NCI-H524 treated with DMSO at 0.1 percent for 48 hours (cell line): ENCODE results near the gene AQP6.

Experiments
- DNase-seq: peaks from one replicate; lab custom pipeline; 2025; lab: John Stamatoyannopoulos, UW

AQP6 gene, protein sequence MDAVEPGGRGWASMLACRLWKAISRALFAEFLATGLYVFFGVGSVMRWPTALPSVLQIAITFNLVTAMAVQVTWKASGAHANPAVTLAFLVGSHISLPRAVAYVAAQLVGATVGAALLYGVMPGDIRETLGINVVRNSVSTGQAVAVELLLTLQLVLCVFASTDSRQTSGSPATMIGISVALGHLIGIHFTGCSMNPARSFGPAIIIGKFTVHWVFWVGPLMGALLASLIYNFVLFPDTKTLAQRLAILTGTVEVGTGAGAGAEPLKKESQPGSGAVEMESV

GRCh38 chr12:49972641-49973360 is at the start of gene AQP6:
Gene AQP6 (plus strand): TSS chr12:49972947. CDS start chr12:49973174, 227 bp downstream.
- DNase-seq: no peak

DNA sequence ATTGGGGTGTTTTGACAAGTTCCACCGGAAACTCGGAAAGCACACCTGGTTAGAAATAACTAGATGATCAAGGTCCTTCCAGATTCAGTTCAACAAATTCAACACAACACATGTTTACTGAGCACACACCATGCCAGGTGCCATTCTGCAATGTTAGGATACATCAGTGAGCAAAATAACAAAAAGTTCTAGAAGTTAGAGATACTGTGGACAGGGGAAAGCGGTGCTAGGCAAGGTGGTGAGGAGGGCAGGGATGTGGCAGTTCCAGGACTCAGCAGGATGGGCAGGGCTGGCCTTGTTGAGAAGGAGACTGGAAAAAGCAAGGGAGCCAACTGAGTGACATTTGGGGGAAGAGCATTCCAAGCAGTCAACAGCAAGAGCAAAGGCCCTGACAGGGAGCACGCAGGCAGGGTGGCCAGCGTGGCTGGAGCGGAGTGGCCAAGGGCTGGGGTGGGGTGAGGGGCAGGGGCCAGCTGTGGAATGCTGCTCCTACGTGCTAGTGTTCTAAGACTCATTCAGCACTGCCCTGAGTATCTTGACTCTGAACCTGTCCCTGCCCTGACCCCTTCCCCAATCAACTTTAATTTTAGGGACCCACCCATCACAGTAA is 49.6 kb upstream of the AQP6 start:
- no peak for DNase-seq

- no peak for DNase-seq
Observed at GRCh38 chr12:49923880-49924556, 48.7 kb upstream of the AQP6 start.

DNA sequence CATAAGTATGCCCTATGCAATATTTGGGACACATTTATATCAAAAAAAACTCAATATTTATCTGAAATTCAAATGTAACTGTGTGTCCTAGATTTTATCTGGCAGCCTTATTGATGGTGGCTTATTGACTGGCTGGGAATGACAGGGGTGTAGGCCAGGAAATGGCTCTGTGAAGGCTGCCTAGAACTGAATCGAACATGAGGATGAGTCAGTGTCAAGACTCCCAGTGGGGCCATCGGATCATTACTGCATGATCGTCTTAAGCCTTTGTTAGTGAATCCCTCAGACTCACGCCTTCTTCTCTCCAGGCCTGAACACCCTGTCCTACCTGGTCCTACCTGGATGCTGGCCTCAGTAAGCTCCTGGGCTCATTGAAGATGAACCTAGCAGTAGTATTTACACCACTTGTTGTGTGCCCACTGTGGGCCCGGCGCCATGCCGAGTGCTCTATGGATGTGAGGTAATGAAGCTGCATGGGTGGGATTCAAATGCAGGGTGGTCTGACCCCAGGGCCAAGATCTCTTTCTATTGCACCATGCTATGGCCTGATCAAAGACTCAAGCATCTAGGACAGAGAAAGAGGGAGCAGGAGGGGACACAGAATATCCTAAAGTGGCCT is 48.0 kb upstream of the AQP6 start:
- no peak for DNase-seq

DNA sequence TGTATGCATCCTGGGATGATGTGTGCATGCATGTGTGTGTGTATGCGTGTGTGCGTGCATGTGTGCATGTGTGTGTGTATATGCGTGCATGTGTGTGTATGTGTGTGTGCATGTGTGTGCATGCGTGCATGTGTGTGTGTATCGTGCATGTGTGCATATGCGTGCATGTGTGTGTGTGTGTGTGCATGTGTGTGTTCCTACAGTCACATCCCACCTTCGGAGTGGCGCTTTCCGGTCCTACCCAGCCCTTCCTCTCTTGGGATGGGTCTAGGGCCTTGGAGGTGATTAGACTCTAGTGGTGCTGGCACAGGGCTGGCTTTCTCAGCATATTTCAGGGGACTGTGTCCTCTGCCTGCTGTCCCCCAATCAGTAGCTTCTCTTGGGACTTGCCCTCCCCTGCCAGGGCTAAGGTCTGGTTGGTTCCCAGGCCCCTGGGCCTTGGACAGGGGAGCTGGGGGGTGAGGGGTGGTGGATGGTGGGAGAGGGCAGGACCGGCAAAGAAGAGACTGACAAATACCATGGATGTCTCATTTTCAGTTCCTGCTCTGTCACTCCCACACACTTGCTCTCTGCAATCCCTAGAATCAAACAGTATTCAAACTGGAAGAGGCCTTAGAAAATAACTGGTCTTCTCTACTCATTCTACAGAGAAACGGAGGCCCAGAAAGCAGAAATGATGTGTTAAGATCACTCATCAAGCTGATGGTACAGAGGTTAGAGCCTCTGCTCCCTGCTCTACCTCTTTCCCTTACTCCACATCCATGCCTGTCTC is 47.1 kb upstream of the AQP6 start:
- no peak for DNase-seq

GRCh38 chr12:49928471-49928870 is 44.3 kb upstream of the AQP6 start:
- DNase-seq: no peak

DNA sequence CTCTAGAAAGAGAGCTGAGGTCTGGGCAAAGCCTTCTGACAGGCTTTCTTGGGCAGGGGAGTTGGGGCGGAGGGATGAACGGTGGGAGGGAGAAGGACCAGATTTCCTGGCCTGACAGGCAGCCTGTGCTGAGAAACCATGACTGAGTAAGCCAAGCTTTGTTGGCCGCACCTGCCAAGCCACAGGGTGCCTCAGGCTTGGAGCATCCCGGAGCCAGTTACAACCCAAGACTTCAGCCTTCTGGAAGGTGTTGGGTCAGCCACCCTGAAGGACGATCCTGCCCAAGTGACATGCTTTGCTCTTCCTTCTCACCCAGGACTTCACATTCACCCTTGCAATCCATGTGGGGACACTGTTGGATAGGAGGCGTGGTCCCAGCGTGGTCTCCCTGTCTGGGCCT is 43.2 kb upstream of the AQP6 start:
- DNase-seq: no peak

DNA sequence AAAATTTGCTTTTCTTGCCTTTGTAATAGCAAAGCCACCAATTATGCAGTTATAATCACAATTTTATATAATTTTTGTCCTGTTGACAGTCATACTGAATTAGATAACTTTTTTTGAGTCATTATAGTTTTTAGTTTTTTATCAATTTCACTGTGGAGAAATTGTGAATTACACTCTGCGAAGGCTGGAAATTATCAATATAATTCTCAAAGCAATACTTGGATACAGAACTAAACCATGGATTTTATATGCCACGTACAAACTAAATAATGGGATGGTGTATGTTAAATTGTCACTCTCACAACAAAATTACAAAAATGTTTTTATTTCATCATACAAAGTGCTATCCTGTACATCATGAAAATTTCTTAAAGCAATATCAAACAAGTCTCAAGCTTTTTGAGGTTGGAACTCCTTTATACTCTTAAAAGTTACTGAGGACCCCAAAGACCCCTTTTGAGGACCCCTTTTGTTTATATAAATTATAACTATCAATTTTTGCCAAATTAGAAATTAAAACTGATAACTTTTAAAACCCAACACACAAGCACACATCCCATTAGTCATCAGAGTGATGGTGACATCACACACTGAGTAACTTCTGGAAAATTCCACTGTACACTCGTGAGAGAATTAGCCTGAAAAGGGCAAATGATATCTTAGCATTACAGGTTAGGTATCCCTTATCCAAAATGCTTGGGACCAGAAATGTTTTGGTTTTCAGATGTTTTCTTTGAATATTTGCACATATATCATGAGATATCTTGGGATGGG is 42.0 kb upstream of the AQP6 start:
- no peak for DNase-seq

GRCh38 chr12:49932023-49932422 is 40.7 kb upstream of the AQP6 start:
- no peak for DNase-seq

DNA sequence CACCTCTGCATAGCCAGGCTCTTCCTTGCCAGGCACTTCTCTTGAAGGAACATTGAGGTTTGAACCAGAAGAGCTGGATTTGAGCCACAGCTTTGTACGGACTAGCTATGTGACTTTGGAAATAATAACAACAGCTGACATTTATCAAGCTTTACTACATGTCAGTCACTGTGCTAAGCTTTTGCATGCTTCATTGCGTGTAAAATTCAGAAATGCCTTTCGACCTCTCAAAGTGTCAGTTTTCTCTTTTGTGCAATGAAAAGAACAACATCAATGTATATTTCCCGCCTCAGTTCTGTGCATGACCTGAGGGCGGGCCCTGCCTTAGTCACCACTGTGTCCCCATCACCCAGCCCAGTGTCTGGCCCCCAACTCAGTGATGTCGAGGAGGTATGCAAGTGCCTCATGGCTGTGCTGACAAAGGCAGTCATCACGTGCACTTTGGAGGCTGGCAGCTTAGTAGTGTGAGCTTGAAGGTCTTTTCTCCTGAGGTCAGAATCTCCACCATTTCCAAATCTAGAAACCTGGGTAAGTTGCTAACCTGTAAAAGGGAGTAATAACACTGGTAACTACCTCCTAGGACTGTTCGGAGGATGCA is 40.1 kb upstream of the AQP6 start:
- no peak for DNase-seq

DNA sequence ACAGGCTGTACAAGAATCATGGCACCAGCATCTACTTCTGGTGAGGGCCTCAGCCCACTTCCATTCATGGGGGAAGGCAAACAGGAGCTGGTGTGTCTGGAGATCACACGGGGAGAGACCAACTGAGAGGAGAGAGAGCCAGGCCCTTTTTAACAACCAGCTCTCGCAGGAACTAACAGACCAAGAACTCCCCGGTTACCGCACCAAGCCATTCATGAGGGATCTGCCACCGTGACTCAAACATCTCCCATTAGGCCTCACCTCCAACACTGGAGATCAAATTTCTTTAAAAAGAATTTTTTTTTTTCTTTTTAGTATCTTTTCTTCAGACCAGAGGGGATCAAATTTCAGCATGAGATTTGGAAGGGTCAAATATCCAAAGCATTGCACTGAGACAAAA is 39.0 kb upstream of the AQP6 start:
- DNase-seq: no peak

GRCh38 chr12:49934505-49934904 is 38.2 kb upstream of the AQP6 start:
- no peak for DNase-seq

DNA sequence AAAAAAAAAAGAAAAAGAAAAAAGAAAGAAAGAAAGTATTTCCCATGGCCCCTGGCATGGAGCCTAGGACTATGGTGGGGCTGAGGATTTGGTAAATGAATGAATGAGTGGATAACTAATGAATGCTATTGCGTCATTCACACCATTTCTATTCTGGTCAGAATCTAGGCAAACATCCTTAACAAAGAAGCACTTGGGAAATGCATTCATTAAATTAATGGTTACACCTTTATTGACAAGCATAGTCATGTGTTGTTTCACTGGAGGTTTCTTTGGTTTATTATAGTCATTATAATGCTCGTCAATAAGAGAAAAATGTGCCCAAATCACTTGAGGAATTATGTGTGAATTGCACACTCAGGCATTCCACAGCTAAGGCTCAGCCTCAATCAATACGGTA is 35.8 kb upstream of the AQP6 start:
- no peak for DNase-seq

- DNase-seq: no peak
Observed at GRCh38 chr12:49937639-49938300, 35.0 kb upstream of the AQP6 start.

GRCh38 chr12:49939307-49939706 is 33.4 kb upstream of the AQP6 start:
- no peak for DNase-seq

- no peak for DNase-seq
Observed at GRCh38 chr12:49939707-49940106, 33.0 kb upstream of the AQP6 start.

DNA sequence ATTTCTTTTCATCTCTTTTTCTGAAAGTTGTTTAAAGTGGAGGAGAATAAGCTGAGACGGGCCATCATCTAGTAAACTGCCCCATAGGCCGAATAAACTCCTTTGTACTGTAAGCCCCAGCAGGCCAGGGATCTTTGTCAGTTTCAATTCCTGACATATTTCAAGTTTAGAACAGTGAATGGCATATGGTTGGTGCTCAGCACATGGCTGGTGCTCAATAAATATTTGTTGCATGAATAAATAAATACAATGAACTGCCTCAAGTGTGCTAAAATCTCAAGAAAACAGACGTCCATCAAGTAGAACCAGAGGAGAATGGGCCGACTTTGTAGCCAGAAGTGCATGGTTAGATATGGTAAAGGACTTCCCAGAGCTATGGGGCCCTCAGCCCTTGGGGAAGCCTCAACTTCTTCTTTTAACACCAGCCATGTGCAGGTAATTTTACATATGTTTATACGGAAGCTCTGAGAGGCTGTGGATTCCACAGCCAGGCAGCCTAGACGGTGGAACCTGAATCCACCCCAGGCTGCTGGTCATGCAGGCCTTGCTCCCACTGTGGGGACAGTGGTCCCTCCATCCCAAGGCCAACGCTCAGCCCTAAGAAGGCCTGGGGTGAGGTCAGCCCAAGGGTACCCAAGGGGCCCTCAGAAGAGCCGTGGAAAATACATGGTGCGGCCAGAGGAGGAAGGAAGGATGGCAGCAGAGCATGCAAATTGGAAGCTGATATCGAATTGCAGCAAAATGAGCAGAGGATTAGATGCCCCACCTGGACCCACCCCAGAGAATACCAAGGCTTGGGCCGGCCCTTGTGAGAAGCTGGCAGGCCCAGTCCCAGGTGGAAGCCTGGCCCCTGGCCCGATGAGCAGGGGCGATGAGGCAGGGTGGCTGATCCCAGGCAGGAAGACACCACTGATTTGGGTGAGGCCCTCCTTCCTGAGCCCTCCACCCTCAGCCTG is 30.9 kb upstream of the AQP6 start:
- DNase-seq: no peak

DNA sequence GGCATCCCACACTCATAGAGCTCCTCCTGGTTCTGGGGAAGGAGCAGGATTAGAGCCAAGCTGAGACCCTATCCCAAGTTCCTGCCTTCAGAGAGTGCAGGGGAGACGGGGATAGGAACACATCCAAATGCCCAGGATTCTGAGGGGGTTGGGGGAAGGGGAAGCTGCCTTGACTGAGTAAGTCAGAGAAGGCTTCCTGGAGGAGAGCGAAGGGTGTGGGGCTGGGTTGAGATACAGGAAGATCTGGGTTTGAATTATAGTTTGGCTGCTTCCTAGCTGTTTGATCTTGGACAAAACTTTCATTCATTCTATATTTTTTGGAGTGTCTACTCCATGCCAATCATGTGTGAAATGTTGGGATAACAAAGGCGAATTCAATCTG is 30.2 kb upstream of the AQP6 start:
- DNase-seq: no peak
